Right cardiac atrium (tissue), 5 donors: Measurements from ENCODE around the gene UBALD2. TPM values are rescaled to one million over a fixed set of nuclear protein-coding genes. Genes with fewer than 3 reads are reported as not detected.
A peak's percentile ranks its signal among the peaks of the same experiment; 100 is the strongest.
"Not testable (repeated sequence)": the region's sequence is repeated elsewhere in the genome, so short reads cannot be mapped to it uniquely, and the experiment has no call there.

Experiments
- ATAC-seq, 2 donors: fragments of 200-7000 bp; cut with Tn5 transposase; one replicate each; pipeline versions ENCODE4 v1.8.0 to v1.9.1; 2020; ENCODE audit warnings: moderate library complexity in 2 of 2, mild to moderate bottlenecking in 1 of 2
- DNase-seq, 3 donors: peaks; one replicate each; pipeline ENCODE4 v3.0.0-alpha.2; 2020
- H3K27ac ChIP-seq: one replicate; pipeline ENCODE4 v1.5.1; 2013; ENCODE audit warnings: mild to moderate bottlenecking, low read length, control low read depth, moderate library complexity
- H3K27me3 ChIP-seq: one replicate; pipeline ENCODE4 v1.6.1; 2013; ENCODE audit not compliant: control insufficient read depth, insufficient read depth
- H3K4me1 ChIP-seq: one replicate; pipeline ENCODE4 v1.6.1; 2013; ENCODE audit warnings: low read length; ENCODE audit not compliant: control insufficient read depth, insufficient read depth
- H3K4me3 ChIP-seq: one replicate; pipeline ENCODE4 v1.5.1; 2013; ENCODE audit warnings: low read length, control low read depth
- H3K9me3 ChIP-seq: one replicate; pipeline ENCODE4 v1.6.1; 2013; ENCODE audit warnings: low read length; ENCODE audit not compliant: control insufficient read depth
- WGBS: extraction: QIAGEN DNeasy Blood & Tissue Kit; methylation state at CpG from one replicate; pipeline ENCODE4 v1.1.7; 2013; 5-methylcytosine and 5-hydroxymethylcytosine counted together
- intact Hi-C, 4 donors: fragments of 100-400 bp; cut with DNase I; formaldehyde crosslinking; loops; one replicate each; pipeline versions ENCODE4 v1.11.0 to v1.14.0; 2022 to 2023
- polyA plus RNA-seq: library from polyadenylated mRNA; stranded (reverse); fragments of 200-250 nt; gene quantifications from one replicate; pipeline ENCODE4 v1.2.3, GENCODE V29; 2013
- total RNA-seq, 4 donors: library from RNA; stranded (reverse); fragmentation: NEBNext Ultra II Directional; extraction: Animal tissue kit (Norgen Biotek cat#: 25700); gene quantifications; one replicate each; pipeline ENCODE4 v1.2.1, GENCODE V29; 2021
- donor health status: healthy with polysubstance abuse.
- donor health status: DM: no; HTN: yes; CAD: no.
- donor health status: DM: no; HTN: no; CAD: no.
- donor health status: DM: no; HTN: yes; CAD: no; lungs with severe emphysema.
- donor health status: DM: yes; HTN: yes; CAD: no.

UBALD2 gene
- total and polyA plus RNA-seq, 5 donors = 19.5 to 28.9 (median 20.6) TPM

DNA sequence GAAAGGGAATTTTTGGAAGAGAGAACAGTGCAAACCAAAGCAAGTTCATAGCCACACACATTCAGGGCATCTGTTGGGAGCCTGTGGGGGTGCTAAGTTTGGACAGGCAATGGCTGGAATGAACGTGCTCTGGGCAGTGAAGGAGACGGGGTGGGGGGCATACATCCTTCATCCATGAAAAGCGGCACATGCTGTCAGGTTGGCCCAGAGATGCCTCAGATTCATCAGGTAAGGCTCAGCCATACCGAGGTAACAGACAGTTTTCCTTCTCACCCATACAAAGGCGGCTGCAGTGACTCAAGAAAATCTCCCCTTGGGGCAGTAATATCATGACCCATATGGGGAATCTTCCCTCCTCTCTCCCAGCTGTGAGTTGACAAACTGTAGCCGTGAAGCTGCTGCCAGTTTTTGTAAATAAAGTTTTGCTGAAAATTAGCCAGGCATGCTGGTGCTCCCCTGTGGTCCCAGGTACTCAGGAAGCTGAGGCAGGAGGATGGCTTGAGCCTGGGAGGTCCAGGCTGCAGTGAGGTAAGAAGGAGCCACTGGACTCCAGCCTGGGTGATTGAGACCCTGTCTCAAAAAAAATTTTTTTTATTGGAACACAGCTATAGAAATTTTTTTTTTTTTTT is 9.2 kb upstream of the UBALD2 start:
- Histone ChIP-seq H3K4me1 (no peaks in the 10 kb centered on the region), H3K27ac (no peak overlapping the region), H3K9me3 (no peaks in the 10 kb centered on the region), H3K27me3 (no peaks in the 10 kb centered on the region), H3K4me3 (no peak overlapping the region)
- no peak for ATAC-seq
- WGBS = 81% methylated on average over 6 of the region's 6 CpGs
- intact Hi-C loops = no loop called here
- DNase-seq = peak in 1 of 3 donors; percentile 14

DNA sequence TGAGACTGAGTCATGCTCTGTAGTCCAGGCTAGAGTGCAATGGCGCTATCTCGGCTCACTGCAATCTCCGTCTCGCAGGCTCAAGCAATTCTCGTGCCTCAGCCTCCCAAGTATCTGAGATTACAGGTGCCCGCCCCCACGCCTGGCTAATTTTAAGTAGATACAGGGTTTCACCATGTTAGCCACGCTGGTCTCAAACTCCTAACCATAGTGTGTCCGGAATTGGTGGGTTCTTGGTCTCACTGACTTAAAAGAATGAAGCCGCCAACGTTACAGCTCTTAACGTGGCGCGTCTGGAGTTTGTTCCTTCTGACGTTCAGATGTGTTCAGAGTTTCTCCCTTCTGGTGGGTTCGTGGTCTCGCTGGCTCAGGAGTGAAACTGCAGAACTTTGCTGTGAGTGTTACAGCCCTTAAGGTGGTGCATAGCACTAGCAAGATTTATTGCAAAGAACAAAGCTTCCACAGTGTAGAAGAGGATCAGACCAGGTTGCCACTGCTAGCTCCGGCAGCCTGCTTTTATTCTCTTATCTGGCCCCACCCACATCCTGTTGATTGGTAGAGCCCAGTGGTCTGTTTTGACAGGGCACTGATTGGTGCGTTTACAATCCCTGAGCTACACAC is 8.6 kb upstream of the UBALD2 start:
- WGBS = 79% methylated on average over 19 of the region's 19 CpGs
- DNase-seq, intact Hi-C loops: not testable (repeated sequence)

DNA sequence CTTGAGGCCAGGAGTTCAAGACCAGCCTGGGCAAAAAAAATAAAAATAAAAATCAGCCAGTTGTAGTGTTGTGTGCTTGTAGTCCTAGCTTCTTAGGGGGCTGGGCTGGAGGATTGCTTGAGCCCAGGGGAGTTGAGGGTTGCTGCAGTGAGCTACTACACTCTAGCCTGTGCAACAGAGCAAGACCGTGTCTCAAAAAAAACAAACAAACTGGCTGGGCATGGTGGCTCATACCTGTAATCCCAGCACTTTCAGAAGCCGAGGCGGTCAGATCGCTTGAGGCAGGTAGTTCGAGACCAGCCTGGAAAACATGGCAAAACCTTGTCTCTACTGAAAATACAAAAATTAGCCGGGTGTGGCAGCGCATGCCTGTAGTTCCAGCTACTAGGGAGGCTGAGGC is 4.9 kb upstream of the UBALD2 start:
- DNase-seq (no peak), ATAC-seq (no peak)
- no peaks in the 10 kb centered on the region for H3K9me3 ChIP-seq
- no peaks in the 10 kb centered on the region for H3K4me1 ChIP-seq
- no peak overlapping the region for H3K4me3 ChIP-seq
- H3K27ac ChIP-seq = no peak overlapping the region
- no peaks in the 10 kb centered on the region for H3K27me3 ChIP-seq
- intact Hi-C loops = no loop called here
- 93% methylated on average over 7 of the region's 7 CpGs for WGBS

More for the DNA sequence above, 8.6 kb upstream of the UBALD2 start:
- H3K27me3 ChIP-seq, H3K4me3 ChIP-seq, ATAC-seq, H3K27ac ChIP-seq, H3K9me3 ChIP-seq, H3K4me1 ChIP-seq: not testable (repeated sequence)

DNA sequence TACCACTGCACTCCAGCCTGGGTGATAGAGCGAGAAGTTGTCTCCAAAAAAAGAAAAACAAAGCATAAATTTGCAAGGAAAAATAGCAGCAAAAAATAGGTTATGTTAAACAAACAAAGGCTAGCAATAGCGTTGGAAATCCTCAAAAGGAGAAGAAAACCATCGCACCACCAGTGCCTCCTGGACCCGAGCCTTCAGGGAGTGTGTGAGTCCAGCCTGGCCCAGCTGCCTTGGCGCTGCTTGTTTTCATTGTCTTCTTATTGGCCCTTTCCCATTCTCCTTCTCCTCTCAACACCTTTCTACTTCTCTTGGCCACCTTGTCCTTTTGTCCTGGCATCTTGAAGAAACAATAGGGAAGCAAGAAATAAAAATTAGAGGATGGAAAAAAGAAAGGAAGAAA is 4.5 kb upstream of the UBALD2 start:
- no peaks in the 10 kb centered on the region for H3K9me3 ChIP-seq
- no peak overlapping the region for H3K4me3 ChIP-seq
- no peaks in the 10 kb centered on the region for H3K27me3 ChIP-seq
- DNase-seq (peak in 1 of 3 donors; percentile 37), ATAC-seq (no peak)
- H3K27ac ChIP-seq = no peak overlapping the region
- intact Hi-C loops = no loop called here
- no peaks in the 10 kb centered on the region for H3K4me1 ChIP-seq
- WGBS = 74% methylated on average over 5 of the region's 5 CpGs

DNA sequence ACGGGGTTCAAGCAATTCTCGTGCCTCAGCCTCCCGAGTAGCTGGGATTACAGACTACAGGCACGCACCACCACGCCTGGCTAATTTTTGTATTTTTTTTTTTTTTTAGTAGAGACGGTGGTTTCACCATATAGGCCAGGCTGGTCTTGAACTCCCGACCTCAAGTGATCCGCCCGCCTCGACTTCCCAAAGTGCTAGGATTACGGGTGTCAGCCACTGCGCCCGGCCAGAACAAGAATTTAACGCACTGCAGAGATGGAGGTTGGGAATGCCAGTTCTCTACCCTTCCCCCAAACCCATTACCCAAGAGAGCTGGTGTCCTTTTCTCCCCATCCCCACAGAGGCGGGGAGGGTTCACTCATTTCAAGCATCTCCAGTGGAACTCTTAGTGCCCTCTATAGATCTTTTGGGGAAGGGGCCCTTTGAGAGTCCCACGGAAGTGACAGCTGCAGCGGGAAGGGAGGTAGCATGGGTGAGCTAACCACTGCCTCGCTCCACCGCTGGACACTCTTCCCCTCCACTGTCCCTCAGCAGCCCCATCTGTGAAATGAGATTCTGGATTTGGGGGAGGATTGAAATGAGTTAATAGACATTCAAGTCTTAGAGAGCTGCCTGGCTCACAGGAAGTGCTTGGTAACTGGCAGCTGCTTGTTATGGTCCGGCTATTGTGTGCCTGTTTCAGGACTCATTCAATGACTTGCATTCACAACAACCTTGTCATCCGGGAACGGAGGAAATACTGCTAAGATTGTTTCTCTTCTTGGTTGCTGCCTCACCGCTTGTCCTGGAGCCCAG is 3.5 kb upstream of the UBALD2 start:
- H3K27me3 ChIP-seq = no peaks in the 10 kb centered on the region
- H3K27ac ChIP-seq = no peak overlapping the region
- intact Hi-C loops = no loop called here
- peaks cover 1% of the 10 kb centered on the region for H3K4me1 ChIP-seq
- WGBS = 82% methylated on average over 23 of the region's 23 CpGs
- no peaks in the 10 kb centered on the region for H3K9me3 ChIP-seq
- no peak for ATAC-seq
- no peak overlapping the region for H3K4me3 ChIP-seq
- peak in 2 of 3 donors; percentile 1 to 22 for DNase-seq

DNA sequence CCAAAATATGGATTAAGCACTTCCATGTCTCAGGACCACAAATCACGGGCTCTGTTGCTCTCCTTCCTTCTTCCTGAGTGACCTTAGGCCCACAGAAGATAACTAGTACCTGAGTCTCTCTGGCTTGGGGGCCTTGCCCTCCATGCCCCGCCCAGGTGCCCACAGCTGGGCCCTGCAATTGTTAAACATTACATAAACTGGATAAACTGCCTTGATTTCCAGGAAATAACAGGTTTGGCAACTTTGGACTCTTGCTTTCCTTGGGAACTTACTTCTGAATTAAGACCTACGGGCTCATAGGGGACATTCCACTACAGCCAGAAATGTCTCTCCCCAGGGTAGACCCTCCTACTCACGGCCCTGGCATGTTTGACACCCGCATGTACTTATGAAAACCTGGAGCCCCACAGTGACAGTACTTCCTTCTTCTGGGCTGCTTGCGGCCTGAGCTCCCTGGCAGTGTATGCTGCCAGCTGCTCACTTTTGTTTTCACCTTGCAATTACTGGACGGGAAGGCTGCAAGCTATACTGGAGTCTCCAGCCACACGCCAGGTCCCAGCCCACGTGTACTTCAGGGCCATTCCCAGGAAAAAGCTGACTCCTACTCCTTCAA is 2.3 kb upstream of the UBALD2 start:
- H3K27me3 ChIP-seq = no peaks in the 10 kb centered on the region
- peaks cover 6% of the 10 kb centered on the region for H3K4me1 ChIP-seq
- 67% methylated on average over 9 of the region's 9 CpGs for WGBS
- DNase-seq (peak in 1 of 3 donors; percentile 28), ATAC-seq (no peak)
- intact Hi-C loops = no loop called here
- no peaks in the 10 kb centered on the region for H3K9me3 ChIP-seq
- no peak overlapping the region for H3K4me3 ChIP-seq
- no peak overlapping the region for H3K27ac ChIP-seq

DNA sequence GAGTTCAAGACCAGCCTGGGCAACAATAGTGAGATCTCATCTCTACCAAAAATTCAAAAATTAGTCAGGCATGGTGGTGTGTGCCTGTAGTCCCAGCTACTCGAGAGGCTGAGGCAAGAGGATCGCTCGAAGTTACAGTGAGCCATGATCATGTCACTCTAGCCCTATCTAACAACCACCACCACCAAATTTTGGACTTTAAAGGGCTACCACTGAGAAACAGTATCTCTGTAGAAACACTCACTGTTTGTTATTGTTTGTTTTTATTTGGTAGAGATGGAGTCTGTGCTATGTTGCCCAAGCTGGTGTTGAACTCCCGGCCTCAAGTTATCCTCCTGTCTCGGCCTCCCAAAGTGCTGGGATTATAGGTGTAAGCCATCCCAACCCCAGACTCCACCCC is 1.3 kb upstream of the UBALD2 start:
- intact Hi-C loops = no loop called here
- Histone ChIP-seq H3K4me1 (peaks cover 9% of the 10 kb centered on the region), H3K27me3 (no peaks in the 10 kb centered on the region), H3K9me3 (no peaks in the 10 kb centered on the region), H3K27ac (no peak overlapping the region), H3K4me3 (no peak overlapping the region)
- ATAC-seq = no peak
- peak in 1 of 3 donors; percentile 5 for DNase-seq
- 92% methylated on average over 5 of the region's 5 CpGs for WGBS

DNA sequence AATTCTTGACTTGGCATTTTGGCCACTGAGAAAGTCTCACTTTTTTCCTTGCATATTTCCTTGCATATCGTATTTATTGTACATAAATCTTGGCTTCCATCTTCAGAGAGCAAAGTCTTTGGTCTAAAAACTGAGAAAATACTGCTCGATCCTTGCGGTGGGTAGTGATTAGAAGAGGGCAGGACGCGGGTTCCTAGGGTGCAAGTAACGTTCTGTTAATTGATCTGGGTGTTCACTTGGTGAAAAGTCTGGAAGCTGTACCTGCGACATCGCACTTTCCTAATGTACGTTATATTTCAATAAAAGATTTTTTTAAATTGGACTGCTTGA is 758 bp upstream of the UBALD2 start:
- ATAC-seq (no peak), DNase-seq (peak in 1 of 3 donors; percentile 20)
- no peaks in the 10 kb centered on the region for H3K9me3 ChIP-seq
- intact Hi-C loops = no loop called here
- H3K4me1 ChIP-seq = peaks cover 9% of the 10 kb centered on the region
- no peak overlapping the region for H3K4me3 ChIP-seq
- H3K27me3 ChIP-seq = no peaks in the 10 kb centered on the region
- WGBS = 38% methylated on average over 9 of the region's 9 CpGs
- peak overlapping the region; percentile 65 for H3K27ac ChIP-seq

DNA sequence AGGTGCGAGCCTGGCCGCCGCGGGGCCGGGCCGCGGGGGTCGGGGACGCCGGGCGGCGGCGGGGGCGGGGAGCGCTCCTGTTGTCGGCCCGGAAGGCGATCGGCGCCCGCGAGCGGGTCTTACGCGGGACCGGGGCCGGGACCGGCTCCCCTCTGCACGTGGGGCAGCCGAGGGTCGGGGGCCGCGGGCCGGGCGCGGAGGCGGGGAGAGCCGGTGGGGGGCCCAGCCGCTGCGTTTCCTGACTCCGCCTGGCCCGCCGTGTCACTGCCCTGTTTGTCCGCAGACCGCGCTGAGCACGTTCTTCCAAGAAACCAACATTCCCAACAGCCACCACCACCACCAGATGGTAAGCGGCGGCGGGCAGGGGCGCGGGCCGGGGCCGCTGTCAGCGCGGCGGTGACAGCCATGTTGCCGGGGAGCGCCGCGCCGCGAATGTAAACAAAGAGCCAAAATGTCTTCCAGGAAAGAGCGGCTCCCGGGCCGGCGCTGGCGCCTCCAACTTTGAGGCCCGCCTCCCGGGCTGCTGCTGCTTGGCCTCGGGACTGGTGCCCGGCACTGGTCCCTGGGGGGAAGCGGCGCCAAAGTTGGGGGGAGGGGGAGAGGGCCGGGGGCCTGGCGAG is 586 bp downstream of the UBALD2 start:
- H3K9me3 ChIP-seq = no peaks in the 10 kb centered on the region
- ATAC-seq (peak; percentile 2 to 4), DNase-seq (peak; percentile 66 to 91 (median 90))
- no peaks in the 10 kb centered on the region for H3K27me3 ChIP-seq
- WGBS = under 1% methylated on average over 76 of the region's 76 CpGs
- intact Hi-C loops = no loop called here
- peaks cover 10% of the 10 kb centered on the region for H3K4me1 ChIP-seq
- H3K27ac ChIP-seq = peak overlapping the region; percentile 64
- H3K4me3 ChIP-seq = peak overlapping the region; percentile 94

DNA sequence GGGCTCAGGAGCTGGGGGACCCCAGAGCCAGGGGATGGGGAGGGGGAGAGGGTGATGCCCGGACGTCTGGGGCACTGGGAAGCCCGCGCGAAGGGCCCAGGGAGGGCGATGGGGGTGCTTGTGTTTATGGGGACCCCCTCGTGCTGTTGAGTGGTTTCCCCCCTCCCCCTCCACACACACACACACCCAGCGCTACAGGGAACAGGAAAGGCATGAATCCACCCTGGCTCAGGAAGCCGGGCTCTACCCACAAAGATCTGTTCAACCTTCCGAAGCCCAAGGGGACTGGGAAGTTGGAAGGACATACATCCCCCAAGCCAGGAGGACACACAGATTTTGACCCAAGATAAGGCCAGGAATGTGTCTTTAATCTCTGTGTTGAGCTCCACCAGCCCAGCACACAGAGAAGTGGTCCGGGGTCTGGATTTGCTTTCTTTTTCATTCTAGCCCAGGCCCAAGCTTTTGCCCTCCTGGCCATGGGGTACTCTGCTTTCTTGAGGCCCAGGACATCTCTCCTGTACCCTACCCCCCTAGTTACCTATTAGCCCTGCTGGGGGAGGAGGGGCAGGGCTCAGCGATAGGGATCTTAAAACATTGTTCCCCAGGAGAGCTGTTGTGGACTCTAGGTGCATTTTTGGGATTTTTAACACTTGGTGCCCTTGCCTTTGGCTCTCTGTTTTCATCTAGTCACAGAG is 1.2 kb downstream of the UBALD2 start:
- 2% methylated on average over 12 of the region's 12 CpGs for WGBS
- Histone ChIP-seq H3K4me3 (peak overlapping the region; percentile 94), H3K4me1 (peaks cover 14% of the 10 kb centered on the region), H3K27ac (peak overlapping the region; percentile 64), H3K27me3 (no peaks in the 10 kb centered on the region), H3K9me3 (no peaks in the 10 kb centered on the region)
- DNase-seq (peak in 2 of 3 donors; percentile 13 to 41), ATAC-seq (peak in 1 of 2 donors; percentile 5)
- intact Hi-C loops = no loop called here
